ENCODE data around the gene WASL. TPM values are rescaled to one million over a fixed set of nuclear protein-coding genes. Genes with fewer than 3 reads are reported as not detected.

The WASL gene
- total and polyA plus RNA-seq, 7 donors: 17.6 to 37.8 (median 31.0) TPM

- no peaks in the 10 kb centered on the region for H3K9me3 ChIP-seq
- intact Hi-C loops (cut with DNase I): loop anchor here in 1 of 2 donors (5.0 to 10.0 kb wide), 2 partner anchors 35 to 62 kb away; no protein-coding TSS in a partner anchor
Measured at GRCh38 chr7:123746931-123747488, 1.8 kb downstream of the WASL start.

GRCh38 chr7:123746055-123746454 is 2.7 kb downstream of the WASL start:
- H3K4me3 ChIP-seq: peak overlapping the region; percentile 91

More at GRCh38 chr7:123746931-123747488, 1.8 kb downstream of the WASL start:
- DNase-seq (no peak), ATAC-seq (no peak)
- Histone ChIP-seq H3K27me3 (ENCODE audit: insufficient read depth in 3 of 3, low read length in 2 of 3) (no peaks in the 10 kb centered on the region), H3K36me3 (ENCODE audit: insufficient read depth in 1 of 2, low read depth in 1 of 2) (no peaks in the 10 kb centered on the region), H3K4me3 (peak overlapping the region; percentile 91), H3K4me1 (peaks cover 67% of the 10 kb centered on the region), H3K27ac (peak overlapping the region; percentile 99)
- 3 to 9% (median 6%) methylated on average over 4 of the region's 4 CpGs for WGBS, 3 donors
- TF ChIP-seq CTCF (IDR thresholded peaks at IDR 0.05): no peak

GRCh38 chr7:123745437-123745836 is 3.4 kb downstream of the WASL start:
- Histone ChIP-seq H3K36me3 (ENCODE audit: insufficient read depth in 1 of 2, low read depth in 1 of 2) (no peaks in the 10 kb centered on the region), H3K4me3 (peak overlapping the region; percentile 91), H3K9me3 (no peaks in the 10 kb centered on the region), H3K4me1 (peaks cover 69% of the 10 kb centered on the region), H3K27ac (peak overlapping the region; percentile 99), H3K27me3 (ENCODE audit: insufficient read depth in 3 of 3, low read length in 2 of 3) (no peaks in the 10 kb centered on the region)
- ATAC-seq: no peak
- intact Hi-C loops (cut with DNase I): loop anchor here in 1 of 2 donors (5.0 to 10.0 kb wide), 2 partner anchors 33 to 61 kb away; no protein-coding TSS in a partner anchor
- WGBS, 3 donors: 31 to 44% (median 34%) methylated on average over 2 of the region's 2 CpGs
- DNase-seq: no peak
- no peak for TF ChIP-seq CTCF (IDR thresholded peaks at IDR 0.05)

More at GRCh38 chr7:123746055-123746454, 2.7 kb downstream of the WASL start:
- Histone ChIP-seq H3K36me3 (ENCODE audit: insufficient read depth in 1 of 2, low read depth in 1 of 2) (no peaks in the 10 kb centered on the region), H3K27ac (peak overlapping the region; percentile 99), H3K4me1 (peaks cover 73% of the 10 kb centered on the region), H3K9me3 (no peaks in the 10 kb centered on the region), H3K27me3 (ENCODE audit: insufficient read depth in 3 of 3, low read length in 2 of 3) (no peaks in the 10 kb centered on the region)
- DNase-seq (no peak), ATAC-seq (no peak)
- TF ChIP-seq CTCF (IDR thresholded peaks at IDR 0.05): no peak
- intact Hi-C loops (cut with DNase I): loop anchor here in 1 of 2 donors (5.0 to 10.0 kb wide), 2 partner anchors 34 to 61 kb away; no protein-coding TSS in a partner anchor
- 7 to 28% (median 21%) methylated on average over 2 of the region's 2 CpGs for WGBS, 3 donors

- intact Hi-C loops (cut with DNase I): loop anchor here in 1 of 2 donors (10.0 kb wide), 1 partner anchor 60 kb away; no protein-coding TSS in a partner anchor
- WGBS, 3 donors: 65 to 88% (median 77%) methylated on average over 1 of the region's 1 CpG
- H3K27ac ChIP-seq: peak overlapping the region; percentile 99
- H3K36me3 ChIP-seq (ENCODE audit: insufficient read depth in 1 of 2, low read depth in 1 of 2): no peaks in the 10 kb centered on the region
- peak overlapping the region; percentile 91 for H3K4me3 ChIP-seq
- peaks cover 66% of the 10 kb centered on the region for H3K4me1 ChIP-seq
- H3K9me3 ChIP-seq: no peaks in the 10 kb centered on the region
- no peak for TF ChIP-seq CTCF (IDR thresholded peaks at IDR 0.05)
- no peaks in the 10 kb centered on the region for H3K27me3 ChIP-seq (ENCODE audit: insufficient read depth in 3 of 3, low read length in 2 of 3)
- DNase-seq (no peak), ATAC-seq (no peak)
Measured at GRCh38 chr7:123744416-123744815, 4.4 kb downstream of the WASL start.

Data from psoas muscle (tissue), 8 donors.